ENCODE results near the gene DNAI7.

The DNAI7 gene

DNA sequence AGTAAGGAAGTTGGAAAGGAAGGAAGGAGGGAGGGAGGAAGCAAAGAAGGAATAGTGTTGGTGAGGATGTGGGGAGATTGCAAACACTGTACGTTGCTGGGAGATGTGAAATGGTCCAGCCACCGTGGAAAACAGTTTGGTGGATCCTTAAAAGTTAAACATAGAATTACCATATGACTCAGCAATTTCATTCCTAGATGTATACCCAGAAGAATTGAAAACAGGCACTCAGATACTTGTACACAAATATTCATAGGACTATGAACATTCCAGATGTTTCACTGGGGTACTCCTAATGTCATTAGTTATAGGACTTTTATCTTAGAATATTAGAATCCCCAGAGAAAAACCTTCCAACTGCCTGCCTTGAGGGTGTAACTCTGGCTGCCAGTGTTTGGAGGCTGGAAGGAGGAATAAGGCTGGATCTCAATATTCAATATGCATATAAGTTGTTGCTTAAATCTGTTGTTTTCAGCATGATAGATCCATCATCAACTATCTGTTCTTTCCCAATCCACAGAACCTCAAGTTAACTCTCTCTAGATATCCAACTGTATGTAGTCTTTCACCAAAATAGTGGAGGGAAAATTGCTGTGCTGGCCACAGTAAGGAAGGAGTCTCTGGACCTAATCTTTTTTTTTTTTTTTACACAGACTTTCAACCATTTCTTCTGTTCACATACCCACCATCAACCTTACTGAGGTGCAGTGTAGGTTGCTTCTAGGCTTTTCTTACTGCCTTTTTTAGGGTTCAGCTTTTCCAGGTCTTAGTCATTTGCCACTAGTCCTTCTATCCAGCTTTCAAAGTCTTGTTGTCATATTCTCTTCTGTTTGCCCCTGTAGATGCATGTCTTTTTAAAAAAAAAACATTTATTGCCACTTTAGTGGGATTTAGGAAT, 94.5 kb downstream of the DNAI7 start:
- DNase-seq (ENCODE audit: low spot score) = no peak

DNA sequence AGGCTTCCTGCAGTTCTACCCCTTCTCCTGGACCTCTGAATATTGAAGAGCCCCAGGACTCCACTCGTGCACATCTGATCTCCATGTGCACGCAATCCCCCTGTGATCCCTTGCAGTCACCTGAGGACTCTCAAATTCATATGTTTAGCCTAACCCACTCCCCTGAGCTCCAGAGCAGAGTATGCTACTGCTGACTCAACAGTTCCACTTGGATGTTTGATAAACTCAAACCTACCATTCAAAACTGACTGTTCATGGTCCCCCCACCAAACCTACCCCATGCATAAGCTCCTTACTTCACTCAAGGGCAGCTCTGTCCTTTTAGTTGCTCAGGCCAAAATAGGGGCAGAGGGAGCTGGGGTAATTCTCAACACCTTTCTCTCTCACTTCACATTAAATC, 96.0 kb downstream of the DNAI7 start:
- DNase-seq (ENCODE audit: low spot score) = no peak

DNA sequence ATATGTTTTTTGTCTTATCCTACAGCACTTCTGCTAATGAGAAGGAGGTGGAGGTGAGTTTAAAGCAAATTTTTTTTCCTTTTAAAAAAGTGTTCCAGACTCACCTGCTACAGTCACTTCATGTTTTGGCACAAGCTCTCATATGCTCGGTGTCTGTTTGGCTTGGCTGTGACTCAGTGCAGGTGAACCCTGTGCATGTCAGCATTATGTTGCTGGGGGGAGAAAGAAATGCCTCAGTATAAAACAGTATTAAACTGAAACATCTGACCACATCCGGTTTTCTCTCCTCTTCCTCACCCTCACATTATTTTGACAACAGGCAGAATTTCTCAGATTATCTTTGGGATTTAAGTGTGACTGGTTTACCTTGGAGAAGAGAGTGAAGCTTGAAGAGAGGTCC, 105.2 kb downstream of the DNAI7 start:
- DNase-seq (ENCODE audit: low spot score) = no peak

DNA sequence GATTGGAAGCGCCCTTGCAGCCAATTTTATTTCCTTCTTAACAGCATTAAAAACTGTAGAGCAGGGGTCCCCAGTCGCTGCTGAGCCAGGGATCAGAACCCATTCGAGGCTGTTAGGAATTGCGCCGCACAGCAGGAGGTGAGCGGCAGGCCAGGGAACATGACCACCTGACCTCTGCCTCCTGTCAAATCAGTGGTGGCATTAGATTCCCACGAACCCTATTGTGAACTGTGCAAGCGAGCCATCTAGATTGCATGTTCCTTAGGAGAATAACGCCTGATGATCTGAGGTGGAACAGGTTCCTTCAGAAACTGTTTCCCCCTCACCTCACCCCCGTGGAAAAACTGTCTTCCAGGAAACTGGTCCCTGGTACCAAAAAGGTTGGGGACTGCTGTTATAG, 107.4 kb downstream of the DNAI7 start:
- no peak for DNase-seq (ENCODE audit: low spot score)

DNA sequence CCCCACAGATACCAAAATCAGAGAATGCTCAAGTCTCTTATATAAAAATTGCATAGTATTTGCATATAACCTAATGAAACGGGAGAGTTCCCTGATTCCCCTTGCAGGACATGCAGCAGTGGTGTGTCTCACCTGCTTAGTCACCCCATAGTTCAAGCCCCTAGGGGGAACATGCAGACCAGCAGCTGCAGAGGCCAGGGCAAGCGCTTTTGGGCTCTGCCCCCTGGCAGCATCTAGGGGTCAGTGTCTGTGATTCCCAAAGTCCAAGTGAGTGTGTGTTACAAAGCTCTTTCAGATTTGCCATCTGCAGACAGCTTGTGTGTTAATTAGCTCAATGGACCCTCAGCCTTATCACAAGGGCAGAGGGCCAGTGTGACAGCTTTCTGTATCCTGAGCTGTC, 110.1 kb downstream of the DNAI7 start:
- DNase-seq (ENCODE audit: low spot score) = no peak

DNA sequence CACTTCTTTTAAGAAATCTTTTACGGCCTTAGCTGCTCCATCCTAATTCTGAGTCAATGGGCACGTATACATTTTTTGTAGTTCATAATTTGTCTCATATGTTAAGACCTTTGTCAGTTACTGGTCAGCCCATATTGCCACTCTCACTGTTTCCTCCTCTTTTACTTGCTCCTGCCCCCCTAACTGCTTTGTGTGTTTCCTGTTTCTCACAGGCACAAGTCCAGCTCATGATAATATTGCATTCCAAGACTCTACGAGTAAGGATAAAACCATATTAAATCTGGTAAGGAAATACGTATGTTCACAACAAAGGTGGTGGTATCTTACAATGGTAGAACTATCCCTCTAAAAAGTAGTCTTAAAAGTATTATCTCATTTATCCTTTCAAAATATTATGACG, 111.7 kb downstream of the DNAI7 start:
- no peak for DNase-seq (ENCODE audit: low spot score)

DNA sequence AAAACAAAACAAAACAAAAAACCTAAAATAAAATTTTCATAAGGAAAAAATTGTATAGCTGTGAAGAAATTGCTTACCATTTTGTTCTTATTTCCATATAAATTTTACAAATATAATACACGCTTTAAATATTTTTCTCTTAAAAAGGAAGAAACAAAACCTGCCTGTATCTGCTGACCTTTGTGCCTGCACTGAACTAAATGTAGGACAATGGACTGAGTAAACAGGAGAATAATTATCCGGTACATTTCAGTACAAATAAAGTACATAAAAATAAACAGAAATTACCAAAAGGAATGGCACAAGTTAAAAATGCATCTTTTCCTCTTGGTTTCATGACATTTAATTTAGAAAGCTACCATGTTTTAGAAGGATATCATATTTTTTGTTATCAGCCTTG, 112.3 kb downstream of the DNAI7 start:
- DNase-seq (ENCODE audit: low spot score) = no peak

DNA sequence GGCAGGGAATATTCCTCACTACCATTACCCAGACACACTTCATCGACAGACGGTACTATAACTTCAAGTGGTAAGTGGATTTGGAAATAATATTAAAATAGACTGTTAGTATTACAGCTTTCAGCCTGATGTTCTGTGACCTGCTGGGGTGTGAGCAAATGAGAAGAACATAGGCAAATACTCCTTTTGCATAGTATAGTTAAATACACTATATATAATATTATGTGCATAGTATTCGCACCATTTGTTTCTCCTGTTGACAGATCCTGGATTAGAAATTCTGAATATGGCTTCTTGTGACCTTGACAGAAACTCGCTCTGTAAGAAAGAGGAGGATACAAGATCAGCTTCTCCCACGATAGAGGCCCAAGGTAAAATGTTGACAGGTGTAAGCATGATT, 115.6 kb downstream of the DNAI7 start:
- no peak for DNase-seq (ENCODE audit: low spot score)

DNA sequence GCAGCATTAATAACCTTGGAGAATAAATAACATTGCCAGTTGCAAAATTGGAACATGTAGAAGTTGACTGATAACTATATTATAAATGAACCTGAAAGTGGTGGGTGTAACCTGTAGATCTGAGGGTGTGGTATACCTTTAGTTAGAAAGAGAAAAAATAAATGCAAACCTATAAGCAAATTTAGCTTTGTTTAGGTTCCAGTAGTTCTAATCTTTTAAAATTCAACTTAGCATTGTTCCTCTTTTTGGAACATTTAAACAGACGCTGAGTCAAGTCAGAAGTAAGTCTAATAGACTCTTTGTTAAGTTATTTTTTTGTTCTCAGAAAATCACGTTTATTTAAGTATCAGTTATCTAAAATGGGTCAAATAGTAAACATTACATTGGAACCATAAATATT, 120.0 kb downstream of the DNAI7 start:
- no peak for DNase-seq (ENCODE audit: low spot score)

DNA sequence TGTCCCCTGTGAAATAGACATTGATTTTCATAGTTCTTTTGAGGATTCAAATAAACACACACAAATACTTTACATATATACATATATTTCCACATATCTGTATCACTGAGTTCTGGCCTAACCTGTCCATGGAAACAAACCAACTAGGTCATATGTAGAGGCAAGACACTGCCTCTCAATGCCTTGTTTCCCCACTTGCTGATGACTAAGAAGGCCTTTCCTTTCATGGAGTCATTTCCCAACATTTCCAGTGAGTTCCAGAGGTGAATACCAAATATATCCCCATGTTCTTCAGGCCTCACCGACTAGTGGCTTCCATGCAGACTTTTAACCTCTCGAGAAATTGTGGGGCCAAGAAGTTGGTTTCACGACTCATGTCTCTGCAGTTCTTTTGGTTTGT, 120.8 kb downstream of the DNAI7 start:
- DNase-seq (ENCODE audit: low spot score) = no peak

DNA sequence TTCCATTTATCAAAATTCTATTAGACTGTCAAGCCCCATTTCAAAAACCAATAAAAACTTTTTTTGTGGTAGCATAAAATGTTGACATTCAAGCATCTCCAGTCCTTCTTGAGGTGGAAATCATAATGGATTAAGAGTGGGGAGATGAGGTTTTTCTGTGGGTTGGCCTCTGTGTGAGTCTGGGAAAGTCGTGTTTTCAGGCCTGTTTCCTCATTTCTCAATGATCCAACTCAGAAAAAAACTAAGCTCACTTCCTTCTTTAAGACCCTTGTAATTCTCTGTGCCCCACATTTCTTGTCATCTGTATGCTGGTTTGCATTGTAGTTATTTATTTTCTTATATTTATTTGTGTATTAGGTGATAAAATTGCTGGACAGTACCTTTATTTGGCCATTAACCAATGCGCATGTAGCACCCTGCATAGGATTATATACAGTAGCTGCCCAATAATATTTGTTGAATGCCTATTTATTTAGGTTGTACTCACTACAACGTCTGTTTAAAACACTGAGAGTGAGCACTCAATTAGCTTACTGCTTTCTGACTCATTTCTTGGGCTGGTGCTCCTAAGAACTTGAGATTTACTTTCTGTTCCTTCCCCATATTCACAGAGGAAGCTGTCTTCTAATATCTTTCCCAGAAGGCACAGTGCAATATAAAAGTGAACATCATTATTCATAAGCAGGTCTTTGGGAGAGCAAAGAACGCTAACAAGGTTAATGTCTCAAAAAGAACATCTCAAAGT, 121.9 kb downstream of the DNAI7 start:
- DNase-seq (ENCODE audit: low spot score) = no peak

DNA sequence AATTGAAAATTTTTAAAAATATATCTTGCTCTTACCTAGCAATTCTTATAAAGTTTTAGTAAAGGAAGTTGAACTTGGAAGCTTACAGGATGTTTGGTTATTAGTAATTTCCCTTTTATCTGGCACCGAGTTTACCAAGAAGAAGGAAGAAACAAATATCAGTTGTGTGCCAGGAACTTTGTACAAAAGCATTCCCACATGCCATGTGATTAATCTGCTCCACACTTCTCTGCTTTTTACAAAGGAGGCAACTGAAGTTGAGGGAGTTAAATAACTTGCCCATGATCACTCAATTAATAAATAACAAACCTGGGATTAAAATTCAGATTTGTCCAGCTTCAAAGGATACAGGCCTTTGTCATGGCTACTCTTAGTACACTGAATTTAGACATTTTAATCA, 123.6 kb downstream of the DNAI7 start:
- no peak for DNase-seq (ENCODE audit: low spot score)

DNA sequence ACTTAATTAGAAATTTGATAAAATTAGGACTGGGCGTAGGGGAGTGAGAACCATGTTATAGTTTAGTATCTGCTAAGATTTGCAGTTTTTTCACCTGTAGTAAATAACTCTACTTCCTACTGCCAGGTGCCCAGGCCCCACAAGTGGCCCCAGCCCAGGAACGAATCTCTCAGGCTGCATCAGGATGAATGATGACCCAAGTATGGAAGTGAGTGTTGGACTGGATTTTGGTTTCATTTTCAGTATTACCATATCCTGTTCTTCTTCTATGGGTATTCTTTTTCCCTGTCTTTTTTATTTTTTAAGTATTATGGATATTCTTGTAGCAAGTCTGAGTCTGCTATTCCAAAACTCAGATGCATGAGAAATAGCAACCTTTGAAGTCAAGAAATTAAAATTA, 125.7 kb downstream of the DNAI7 start:
- DNase-seq (ENCODE audit: low spot score) = no peak

DNA sequence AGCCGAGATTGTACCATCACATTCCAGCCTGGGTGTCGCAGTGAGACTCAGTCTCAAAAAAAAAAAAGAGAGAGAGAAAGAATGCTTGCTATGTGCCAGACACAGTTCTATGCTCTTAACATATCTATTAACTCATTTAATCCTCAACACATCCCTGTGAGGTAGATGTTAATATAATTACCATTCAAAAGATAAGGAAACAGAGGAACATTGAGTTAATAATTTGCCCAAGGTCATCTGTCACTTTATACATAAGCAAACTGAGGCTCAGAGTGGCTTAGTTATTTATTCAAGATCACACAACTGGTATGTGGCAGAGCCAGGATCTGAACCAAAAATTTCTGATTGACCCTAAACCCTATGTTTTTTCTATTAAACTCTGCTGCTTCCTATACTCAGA, 129.9 kb downstream of the DNAI7 start:
- no peak for DNase-seq (ENCODE audit: low spot score)

DNA sequence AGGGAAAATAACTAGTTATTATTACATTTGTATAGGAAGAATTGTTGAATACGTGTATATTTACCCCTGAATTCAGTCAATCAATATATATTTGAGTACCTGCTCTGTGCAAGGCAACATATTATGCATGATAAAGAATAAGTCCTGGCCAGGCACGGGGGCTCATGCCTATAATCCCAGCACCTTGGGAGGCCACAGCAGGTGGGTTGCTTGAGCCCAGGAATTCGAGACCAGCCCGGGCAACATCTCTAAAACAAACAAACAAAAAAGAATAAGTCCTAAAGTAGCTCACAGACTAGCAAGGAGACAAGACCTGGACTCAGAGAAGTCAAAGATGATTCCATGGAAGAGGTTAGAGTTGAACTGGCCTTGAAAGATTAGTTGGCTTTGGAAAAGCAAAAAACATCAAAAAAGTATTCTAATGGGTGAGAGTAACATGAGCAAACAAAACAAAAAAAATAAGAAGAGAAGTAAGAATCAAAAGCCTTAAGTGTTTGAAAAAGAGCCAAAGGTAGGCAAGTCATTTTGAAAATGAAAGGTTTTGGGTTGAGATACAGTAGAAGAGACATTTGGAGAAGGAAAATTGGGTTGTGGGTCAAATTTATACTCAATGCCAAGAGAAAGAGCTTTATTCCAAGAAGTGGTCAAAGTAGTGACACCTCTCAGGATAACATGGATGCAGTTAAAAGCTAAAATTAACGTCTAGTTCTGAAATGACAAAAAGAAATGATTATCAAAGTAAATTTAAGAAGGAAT, 130.9 kb downstream of the DNAI7 start:
- no peak for DNase-seq (ENCODE audit: low spot score)

DNA sequence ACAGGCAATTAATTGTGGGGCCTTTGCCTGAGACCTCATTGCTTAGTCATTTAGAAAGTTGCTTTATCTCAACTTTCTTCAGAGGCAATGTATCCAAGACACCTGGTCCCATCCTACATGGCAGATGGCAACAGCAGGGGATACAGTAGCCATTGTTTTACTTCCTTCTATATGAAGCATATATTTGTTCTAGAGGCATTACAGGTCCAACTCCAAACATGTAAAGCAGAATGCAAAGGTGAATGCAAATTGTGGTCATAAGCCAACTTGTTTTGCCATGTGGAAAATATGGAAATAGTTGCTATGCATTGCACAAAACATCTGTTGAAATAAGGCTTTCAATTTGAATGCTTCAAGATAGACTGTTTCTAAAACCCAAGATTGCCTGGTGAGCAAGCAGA, 136.3 kb downstream of the DNAI7 start:
- DNase-seq (ENCODE audit: low spot score) = peak; percentile 39
